GM12891 (cell line): Measurements from ENCODE around the gene DLL3.

ENCODE experiments used
- PAX5 ChIP-seq: IDR thresholded peaks from 2 replicates; pipeline ENCODE4 v1.6.1; 2011; ENCODE audit warnings: low read length, moderate library complexity, mild to moderate bottlenecking; ENCODE audit not compliant: insufficient read depth, severe bottlenecking
- POLR2A ChIP-seq: IDR thresholded peaks from 2 replicates; pipeline ENCODE4 v1.6.1; 2011; ENCODE audit warnings: low read depth, low read length, control low read depth
- POLR2AphosphoS5 ChIP-seq: IDR thresholded peaks from 2 replicates; pipeline ENCODE4 v1.6.1; 2011; ENCODE audit warnings: low read depth, low read length, control low read depth
- SPI1 ChIP-seq: IDR thresholded peaks from 2 replicates; pipeline ENCODE4 v1.6.1; 2011; ENCODE audit warnings: low read depth, low read length, control low read depth
- TAF1 ChIP-seq: IDR thresholded peaks from 2 replicates; pipeline ENCODE4 v1.6.1; 2011; ENCODE audit warnings: low read depth, low read length, control low read depth

DNA sequence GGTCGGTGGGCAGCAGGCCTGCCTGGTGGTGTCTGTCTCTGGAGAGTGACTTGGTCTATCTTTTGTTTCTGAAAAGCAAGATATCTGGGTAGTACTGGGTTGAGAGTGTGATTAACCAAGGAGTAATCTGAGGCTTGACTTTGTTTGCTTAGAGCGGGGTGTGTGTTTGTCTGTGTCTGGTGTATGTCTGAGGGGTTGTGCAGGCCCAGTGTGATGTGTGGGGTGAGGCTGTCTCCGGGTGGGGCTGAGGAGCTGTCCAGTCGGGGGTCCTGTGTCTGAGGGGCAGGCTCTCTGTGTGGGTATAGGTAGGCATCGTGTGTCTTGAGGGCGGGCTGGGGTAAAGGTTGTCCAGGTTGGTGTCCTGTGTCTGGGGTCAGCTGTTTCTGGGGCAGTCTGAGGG lies 29.2 kb upstream of the DLL3 start:
- TF ChIP-seq SPI1 (no peak), POLR2AphosphoS5 (0 out of 2 replicates have a peak, but pooled peaks have one; percentile 25), TAF1 (no peak), POLR2A (no peak), PAX5 (no peak)
